ENCODE data around the gene CENPS.
"Not testable (repeated sequence)": the region's sequence is repeated elsewhere in the genome, so short reads cannot be mapped to it uniquely, and the experiment has no call there.

CENPS gene

DNA sequence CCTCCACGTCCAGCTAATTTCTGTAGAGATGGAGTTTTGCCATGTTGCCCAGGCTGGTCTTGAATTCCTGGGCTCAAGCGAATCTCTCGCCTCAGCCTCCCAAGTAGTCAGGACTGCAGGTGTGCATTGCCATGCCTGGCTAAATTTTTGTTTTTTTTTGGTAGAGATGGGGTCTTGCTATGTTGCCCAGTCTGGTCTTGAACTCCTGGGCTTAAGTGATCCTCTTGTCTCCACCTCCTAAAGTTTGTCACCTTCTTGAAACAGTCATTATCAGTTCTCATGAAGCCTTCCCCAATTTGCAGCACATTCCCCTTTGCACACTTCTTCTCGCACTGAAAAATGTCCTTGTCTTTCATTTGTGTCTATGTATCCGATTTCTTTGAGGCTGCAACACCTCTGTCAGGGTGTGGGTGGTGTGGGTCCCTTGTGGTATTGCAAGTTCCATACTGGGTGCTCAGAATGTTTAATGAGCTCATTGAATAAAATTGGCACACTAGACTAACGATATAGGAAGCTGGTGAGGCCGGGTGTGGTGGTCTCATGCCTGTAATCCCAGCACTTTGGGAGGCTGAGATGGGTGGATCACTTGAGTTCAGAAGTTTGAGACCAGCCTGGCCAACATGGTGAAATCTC lies 16.7 kb downstream of the CENPS start:
- TF ChIP-seq JUND (IDR thresholded peaks at IDR 0.05; ENCODE audit: low read depth), result no peak
- in situ Hi-C loops (cut with HindIII; ENCODE audit: low pct_unique_long_range_greater_than_20kb, low sequenced_read_pairs), result no loop called here
- no peak for DNase-seq (ENCODE audit: low read depth in 1 of 2, low spot score in 1 of 2)

DNA sequence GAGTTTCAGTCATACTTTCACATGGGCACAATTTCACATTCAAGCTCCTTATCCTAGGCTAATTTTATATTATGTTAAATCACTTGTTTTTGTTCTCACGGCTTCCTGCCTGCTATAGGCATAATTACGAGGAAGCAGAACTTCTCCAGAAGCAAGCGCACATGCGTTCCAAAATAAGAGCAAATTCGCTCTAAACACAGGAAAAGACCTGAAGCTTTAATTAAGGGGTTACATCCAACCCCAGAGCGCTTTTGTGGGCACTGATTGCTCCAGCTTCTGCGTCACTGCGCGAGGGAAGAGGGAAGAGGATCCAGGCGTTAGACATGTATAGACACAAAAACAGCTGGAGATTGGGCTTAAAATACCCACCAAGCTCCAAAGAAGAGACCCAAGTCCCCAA lies 19.5 kb downstream of the CENPS start, which contains the start of gene CORT:
Gene CORT (plus strand): TSS at position 281 of the 400 bp plus-strand sequence. CDS start 193 bp downstream, outside the sequence.
- TF ChIP-seq JUND (IDR thresholded peaks at IDR 0.05; ENCODE audit: low read depth), result no peak
- in situ Hi-C loops (cut with HindIII; ENCODE audit: low pct_unique_long_range_greater_than_20kb, low sequenced_read_pairs), result no loop called here
- no peak for DNase-seq (ENCODE audit: low read depth in 1 of 2, low spot score in 1 of 2)

- no peak for TF ChIP-seq JUND (IDR thresholded peaks at IDR 0.05; ENCODE audit: low read depth)
- in situ Hi-C loops (cut with HindIII; ENCODE audit: low pct_unique_long_range_greater_than_20kb, low sequenced_read_pairs), result no loop called here
- DNase-seq (ENCODE audit: low read depth in 1 of 2, low spot score in 1 of 2), result no peak
Measured at GRCh38 chr1:10450156-10450814, 20.1 kb downstream of the CENPS start.

GRCh38 chr1:10450836-10451235 lies 20.6 kb downstream of the CENPS start:
- in situ Hi-C loops (cut with HindIII; ENCODE audit: low pct_unique_long_range_greater_than_20kb, low sequenced_read_pairs), result no loop called here
- no peak for TF ChIP-seq JUND (IDR thresholded peaks at IDR 0.05; ENCODE audit: low read depth)
- no peak for DNase-seq (ENCODE audit: low read depth in 1 of 2, low spot score in 1 of 2)

DNA sequence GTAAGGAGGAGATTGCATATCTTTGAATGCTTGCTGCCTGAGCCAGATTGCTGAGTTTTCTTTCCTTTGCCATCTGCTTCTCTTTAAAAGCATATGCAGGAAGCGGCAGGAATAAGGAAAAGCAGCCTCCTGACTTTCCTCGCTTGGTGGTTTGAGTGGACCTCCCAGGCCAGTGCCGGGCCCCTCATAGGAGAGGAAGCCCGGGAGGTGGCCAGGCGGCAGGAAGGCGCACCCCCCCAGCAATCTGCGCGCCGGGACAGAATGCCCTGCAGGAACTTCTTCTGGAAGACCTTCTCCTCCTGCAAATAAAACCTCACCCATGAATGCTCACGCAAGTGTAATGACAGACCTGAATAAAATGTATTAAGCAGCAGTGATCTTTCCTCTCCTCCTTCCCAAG lies 21.1 kb downstream of the CENPS start:
- no peak for DNase-seq (ENCODE audit: low read depth in 1 of 2, low spot score in 1 of 2)
- in situ Hi-C loops (cut with HindIII; ENCODE audit: low pct_unique_long_range_greater_than_20kb, low sequenced_read_pairs), result no loop called here
- TF ChIP-seq JUND (IDR thresholded peaks at IDR 0.05; ENCODE audit: low read depth), result no peak

- no peak for DNase-seq (ENCODE audit: low read depth in 1 of 2, low spot score in 1 of 2)
- no peak for TF ChIP-seq JUND (IDR thresholded peaks at IDR 0.05; ENCODE audit: low read depth)
- in situ Hi-C loops (cut with HindIII; ENCODE audit: low pct_unique_long_range_greater_than_20kb, low sequenced_read_pairs), result no loop called here
Measured at GRCh38 chr1:10456048-10456447, 25.8 kb downstream of the CENPS start.

GRCh38 chr1:10456661-10457060 lies 26.4 kb downstream of the CENPS start:
- TF ChIP-seq JUND (IDR thresholded peaks at IDR 0.05; ENCODE audit: low read depth), result no peak
- in situ Hi-C loops (cut with HindIII; ENCODE audit: low pct_unique_long_range_greater_than_20kb, low sequenced_read_pairs), result no loop called here
- DNase-seq (ENCODE audit: low read depth in 1 of 2, low spot score in 1 of 2), result no peak

GRCh38 chr1:10457462-10457861 lies 27.2 kb downstream of the CENPS start:
- in situ Hi-C loops (cut with HindIII; ENCODE audit: low pct_unique_long_range_greater_than_20kb, low sequenced_read_pairs); DNase-seq (ENCODE audit: low read depth in 1 of 2, low spot score in 1 of 2): not testable (repeated sequence)

- TF ChIP-seq JUND (IDR thresholded peaks at IDR 0.05; ENCODE audit: low read depth), result no peak
- DNase-seq (ENCODE audit: low read depth in 1 of 2, low spot score in 1 of 2), result no peak
- in situ Hi-C loops (cut with HindIII; ENCODE audit: low pct_unique_long_range_greater_than_20kb, low sequenced_read_pairs), result no loop called here
Measured at GRCh38 chr1:10457875-10458274, 27.6 kb downstream of the CENPS start.

DNA sequence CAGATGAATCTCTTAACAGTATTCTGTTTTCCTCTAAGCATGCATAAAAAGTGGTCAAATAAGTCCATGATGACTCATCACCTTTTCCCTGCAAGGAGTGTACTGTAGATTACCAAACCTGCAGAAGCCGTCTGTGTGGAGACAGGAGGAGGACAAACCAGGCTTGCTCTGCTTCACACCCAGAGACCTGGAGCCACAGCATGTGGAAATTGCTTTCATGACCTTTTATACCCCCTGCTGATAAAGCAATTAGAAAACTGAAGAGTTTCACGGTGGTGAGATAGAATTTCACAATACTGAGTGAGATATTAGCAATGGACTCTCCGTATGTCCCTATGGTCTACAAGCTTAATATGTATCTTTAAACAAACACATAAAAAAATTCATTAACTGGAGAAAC lies 29.0 kb downstream of the CENPS start:
- no peak for TF ChIP-seq JUND (IDR thresholded peaks at IDR 0.05; ENCODE audit: low read depth)
- DNase-seq (ENCODE audit: low read depth in 1 of 2, low spot score in 1 of 2), result peak in 1 of 2 experiments; percentile 15
- in situ Hi-C loops (cut with HindIII; ENCODE audit: low pct_unique_long_range_greater_than_20kb, low sequenced_read_pairs), result no loop called here

DNA sequence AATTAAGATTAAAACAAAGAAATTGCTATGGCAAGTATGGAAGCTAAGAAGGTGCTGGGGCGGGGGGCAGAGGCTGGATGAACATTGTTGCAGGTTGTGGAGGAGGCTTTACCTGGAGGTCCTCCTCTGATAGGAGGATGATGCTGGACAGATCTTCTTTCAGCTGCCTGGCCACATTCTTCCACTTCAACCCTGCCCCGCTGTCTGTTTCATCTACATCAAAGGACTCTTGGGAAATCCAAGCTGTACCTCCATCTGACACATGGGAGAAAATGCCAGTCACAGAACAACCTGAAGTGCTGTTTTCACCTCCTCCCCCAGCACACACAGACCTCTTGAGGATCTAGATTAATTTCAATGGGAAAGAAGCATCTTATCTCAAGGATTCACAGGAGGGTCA lies 36.8 kb downstream of the CENPS start:
- TF ChIP-seq JUND (IDR thresholded peaks at IDR 0.05; ENCODE audit: low read depth), result no peak
- no peak for DNase-seq (ENCODE audit: low read depth in 1 of 2, low spot score in 1 of 2)
- in situ Hi-C loops (cut with HindIII; ENCODE audit: low pct_unique_long_range_greater_than_20kb, low sequenced_read_pairs), result no loop called here

- in situ Hi-C loops (cut with HindIII; ENCODE audit: low pct_unique_long_range_greater_than_20kb, low sequenced_read_pairs), result no loop called here
- no peak for TF ChIP-seq JUND (IDR thresholded peaks at IDR 0.05; ENCODE audit: low read depth)
- no peak for DNase-seq (ENCODE audit: low read depth in 1 of 2, low spot score in 1 of 2)
Measured at GRCh38 chr1:10470043-10470442, 39.8 kb downstream of the CENPS start.

DNA sequence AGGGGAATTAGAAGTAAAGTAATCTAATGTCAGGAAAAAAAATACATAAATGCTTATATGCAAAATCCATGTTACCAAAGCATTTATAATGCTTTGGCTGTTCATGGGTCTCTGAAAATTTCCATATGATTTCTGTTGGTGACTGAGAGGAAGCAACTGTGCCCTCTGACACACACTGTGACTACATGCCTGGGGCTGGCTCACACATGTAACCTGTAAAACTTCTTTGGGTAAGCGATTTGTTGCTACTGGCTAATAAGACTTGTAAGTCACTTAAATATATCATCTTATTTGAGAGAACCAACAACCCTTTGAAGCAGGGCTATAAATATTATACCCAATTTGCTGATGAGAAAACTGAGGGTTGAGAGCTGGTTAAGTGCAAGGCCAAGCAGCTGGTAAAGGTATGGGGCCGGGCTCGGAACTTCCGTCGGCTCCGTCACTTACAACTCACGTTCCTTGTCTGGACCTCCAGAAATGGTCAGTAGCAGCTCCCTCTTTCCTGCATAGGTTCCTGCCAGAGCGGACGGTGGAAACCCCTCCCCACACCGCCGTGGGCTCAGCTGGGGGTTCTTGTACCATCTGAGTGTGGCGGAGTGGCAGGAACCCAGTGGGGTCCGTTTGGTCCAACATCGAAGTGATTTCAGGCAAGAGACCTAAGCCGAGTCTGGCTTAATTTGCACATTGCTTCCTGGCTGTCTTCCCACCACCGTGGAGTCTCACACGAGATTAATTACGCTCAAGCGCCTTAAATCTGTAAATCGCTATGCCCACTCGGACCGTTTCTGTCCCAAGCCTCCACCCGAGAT lies 41.4 kb downstream of the CENPS start:
- in situ Hi-C loops (cut with HindIII; ENCODE audit: low pct_unique_long_range_greater_than_20kb, low sequenced_read_pairs), result no loop called here
- no peak for TF ChIP-seq JUND (IDR thresholded peaks at IDR 0.05; ENCODE audit: low read depth)
- no peak for DNase-seq (ENCODE audit: low read depth in 1 of 2, low spot score in 1 of 2)
